Activated CD4-positive, alpha-beta T cell treated with anti-CD3 and anti-CD28 coated beads, Interleukin-2, amount 10 ng/mL, durations not matched to agents 24 days and 14 days (primary cell): ENCODE measurements around the gene FABP7. TPM values are rescaled to one million over a fixed set of nuclear protein-coding genes. Genes with fewer than 3 reads are reported as not detected.
"Not testable (repeated sequence)": the region's sequence is repeated elsewhere in the genome, so short reads cannot be mapped to it uniquely, and the experiment has no call there.

Source experiments
- DNase-seq: peaks from one replicate; pipeline ENCODE4 v3.0.0; 2022
- H3K27ac Mint-ChIP-seq: one replicate; pipeline ENCODE4 v1.8.0; 2022; ENCODE audit warnings: mild to moderate bottlenecking, mixed read lengths
- H3K27me3 Mint-ChIP-seq: one replicate; pipeline ENCODE4 v1.8.0; 2022; ENCODE audit warnings: mixed read lengths
- H3K36me3 Mint-ChIP-seq: one replicate; pipeline ENCODE4 v1.8.0; 2022; ENCODE audit warnings: low read depth, mild to moderate bottlenecking, mixed read lengths
- H3K4me1 Mint-ChIP-seq: one replicate; pipeline ENCODE4 v1.8.0; 2021; ENCODE audit warnings: mixed read lengths
- H3K4me3 Mint-ChIP-seq: one replicate; pipeline ENCODE4 v1.8.0; 2022; ENCODE audit warnings: mild to moderate bottlenecking, moderate library complexity, mixed read lengths
- H3K9me3 Mint-ChIP-seq: one replicate; pipeline ENCODE4 v1.8.0; 2021; ENCODE audit warnings: mixed read lengths
- intact Hi-C: fragments of 100-400 bp; cut with micrococcal nuclease; formaldehyde crosslinking; loops from one replicate; pipeline ENCODE4 v1.15.1; 2023
- total RNA-seq: library from RNA; stranded (reverse); gene quantifications from 2 replicates; pipeline ENCODE4 v1.2.3, GENCODE V29; 2022

FABP7 gene
- total RNA-seq, 1 donor from 2014 or later, result not detected

DNA sequence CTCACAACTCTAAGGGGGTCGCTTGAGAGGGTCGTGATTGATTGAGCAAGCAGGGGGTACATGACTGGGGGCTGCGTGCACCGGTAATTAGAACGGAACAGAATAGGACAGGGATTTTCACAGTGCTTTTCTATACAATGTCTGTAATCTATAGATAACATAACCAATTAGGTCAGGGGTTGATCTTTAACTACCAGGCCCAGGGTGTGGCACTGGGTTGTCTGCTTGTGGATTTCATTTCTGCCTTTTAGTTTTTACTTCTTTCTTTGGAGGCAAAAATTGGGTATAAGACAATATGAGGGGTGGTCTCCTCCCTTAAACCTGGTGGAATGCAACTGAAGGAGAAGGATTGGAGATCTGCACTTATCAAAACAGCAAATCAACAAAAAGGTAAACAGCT is 30.6 kb upstream of the FABP7 start:
- H3K4me1 Mint-ChIP-seq, result peaks cover 23% of the 10 kb centered on the region
- H3K9me3 Mint-ChIP-seq, H3K27me3 Mint-ChIP-seq, DNase-seq, H3K4me3 Mint-ChIP-seq, H3K27ac Mint-ChIP-seq, intact Hi-C loops, H3K36me3 Mint-ChIP-seq: not testable (repeated sequence)

DNA sequence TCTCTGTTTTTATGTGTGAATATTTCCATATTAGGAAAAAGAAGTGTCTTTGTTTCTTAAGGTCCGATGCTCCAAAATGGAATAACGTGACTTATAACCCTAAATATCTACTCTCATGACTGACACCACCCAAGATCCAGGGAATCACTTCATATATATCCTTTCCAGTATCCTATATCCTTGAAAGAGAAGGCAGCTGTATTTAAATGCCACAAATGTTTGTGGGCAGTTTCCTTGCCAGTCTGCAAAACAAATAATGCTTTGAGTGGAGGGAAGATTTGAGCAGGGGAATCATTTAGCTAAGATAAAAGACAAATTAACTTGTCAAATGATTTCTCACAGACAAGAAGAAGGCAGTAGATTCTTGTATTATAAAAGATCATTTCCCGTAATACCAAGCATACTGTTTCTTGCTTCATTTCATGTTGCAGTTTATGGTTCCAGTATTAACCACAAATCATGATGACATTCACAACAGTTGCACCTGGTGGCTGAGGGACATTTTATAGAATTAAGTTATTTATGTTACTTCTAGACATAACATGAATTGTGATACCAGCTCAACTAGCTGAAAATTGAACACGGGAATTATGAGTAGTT is 30.0 kb upstream of the FABP7 start:
- no peak for DNase-seq

DNA sequence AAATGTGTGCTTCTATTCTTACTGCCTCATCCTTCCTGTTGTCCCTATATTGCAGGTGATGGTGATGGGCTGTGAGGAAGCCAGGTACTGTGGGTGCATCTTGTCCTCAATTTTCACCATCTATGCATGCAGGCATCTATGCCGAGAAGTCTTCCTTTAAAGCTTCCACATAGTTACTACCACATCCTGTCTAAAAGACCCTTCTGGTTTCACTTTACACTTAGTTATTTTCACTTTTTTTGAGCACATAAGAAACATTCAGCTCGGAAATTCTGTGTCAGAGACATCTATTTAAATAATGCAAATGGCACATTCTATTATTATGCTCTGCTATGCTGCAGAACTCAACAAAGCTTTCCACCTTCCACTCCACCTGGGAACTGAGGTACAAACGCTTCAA is 28.2 kb upstream of the FABP7 start:
- Mint-ChIP-seq H3K27me3 (no peaks in the 10 kb centered on the region), H3K27ac (peak overlapping the region; percentile 76), H3K36me3 (no peaks in the 10 kb centered on the region), H3K4me3 (peak overlapping the region; percentile 35), H3K9me3 (peaks cover 12% of the 10 kb centered on the region), H3K4me1 (peaks cover 29% of the 10 kb centered on the region)
- intact Hi-C loops, result loop anchor here (2.0 kb wide), 1 partner anchor 37 kb away; the partner anchor contains the start of gene SMPDL3A
- peak; percentile 67 for DNase-seq

More for the DNA sequence above, 30.0 kb upstream of the FABP7 start:
- intact Hi-C loops, result loop anchor here (2.0 kb wide), 1 partner anchor 39 kb away; the partner anchor contains the start of gene SMPDL3A
- Mint-ChIP-seq H3K4me3 (no peak overlapping the region), H3K27ac (no peak overlapping the region), H3K27me3 (no peaks in the 10 kb centered on the region), H3K4me1 (peaks cover 26% of the 10 kb centered on the region), H3K36me3 (no peaks in the 10 kb centered on the region), H3K9me3 (peaks cover 9% of the 10 kb centered on the region)

DNA sequence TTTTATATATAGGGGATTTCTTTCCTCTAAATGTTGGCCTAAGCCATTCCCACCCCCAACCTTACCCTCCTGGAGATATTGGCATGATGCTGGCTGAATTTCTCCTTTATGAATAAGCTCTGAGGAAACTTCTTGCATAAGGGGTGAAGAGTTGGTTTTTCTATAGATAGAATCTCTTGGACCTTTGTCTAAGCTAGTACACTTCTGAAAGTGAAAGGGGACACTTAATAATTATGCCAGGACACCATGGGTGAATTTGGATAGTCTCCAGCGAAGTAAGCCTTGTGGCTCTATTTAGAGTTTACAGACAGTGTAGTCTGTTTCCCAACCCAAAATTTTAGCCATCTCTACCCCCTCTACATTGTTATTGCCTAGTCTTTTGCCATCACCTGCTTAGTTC is 27.1 kb upstream of the FABP7 start:
- Mint-ChIP-seq H3K27ac (no peak overlapping the region), H3K4me3 (no peak overlapping the region), H3K36me3 (no peaks in the 10 kb centered on the region), H3K4me1 (peaks cover 29% of the 10 kb centered on the region), H3K27me3 (no peaks in the 10 kb centered on the region), H3K9me3 (peaks cover 12% of the 10 kb centered on the region)
- intact Hi-C loops, result no loop called here
- no peak for DNase-seq

DNA sequence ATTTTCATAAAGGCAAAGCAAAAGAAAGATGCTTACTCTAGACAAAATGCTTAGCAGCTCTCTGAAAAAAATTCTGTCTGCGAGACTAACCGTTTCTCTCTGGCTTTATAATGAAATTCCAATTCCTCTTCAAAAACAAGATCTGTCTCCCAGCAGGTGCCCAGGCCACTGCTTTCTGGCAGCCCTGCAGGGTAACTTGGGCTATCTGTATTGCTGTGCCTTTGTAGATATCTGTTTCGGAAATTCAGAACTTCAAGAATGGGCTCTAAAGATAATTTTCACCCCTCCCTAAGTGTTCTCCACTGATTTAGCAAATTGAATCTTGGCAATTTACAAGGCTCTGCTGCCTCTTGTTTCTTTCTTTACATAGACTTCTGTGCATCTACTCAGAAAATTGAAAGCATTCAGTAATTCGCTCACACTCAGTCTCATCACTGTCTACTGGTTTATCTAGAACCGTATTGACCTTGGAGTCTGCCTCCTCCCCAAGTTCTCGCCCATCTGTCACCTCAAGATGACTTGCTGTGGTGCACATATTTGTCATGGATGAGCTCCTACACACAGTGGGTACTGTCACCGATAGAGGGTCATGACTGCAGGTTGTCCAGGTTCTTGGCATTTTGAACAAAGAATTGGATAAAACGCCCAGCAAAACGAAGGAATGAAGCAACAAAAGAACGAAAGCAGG is 26.4 kb upstream of the FABP7 start:
- intact Hi-C loops, result no loop called here
- Mint-ChIP-seq H3K9me3 (peaks cover 7% of the 10 kb centered on the region), H3K4me3 (no peak overlapping the region), H3K36me3 (no peaks in the 10 kb centered on the region), H3K4me1 (peaks cover 26% of the 10 kb centered on the region), H3K27me3 (no peaks in the 10 kb centered on the region), H3K27ac (no peak overlapping the region)
- no peak for DNase-seq

DNA sequence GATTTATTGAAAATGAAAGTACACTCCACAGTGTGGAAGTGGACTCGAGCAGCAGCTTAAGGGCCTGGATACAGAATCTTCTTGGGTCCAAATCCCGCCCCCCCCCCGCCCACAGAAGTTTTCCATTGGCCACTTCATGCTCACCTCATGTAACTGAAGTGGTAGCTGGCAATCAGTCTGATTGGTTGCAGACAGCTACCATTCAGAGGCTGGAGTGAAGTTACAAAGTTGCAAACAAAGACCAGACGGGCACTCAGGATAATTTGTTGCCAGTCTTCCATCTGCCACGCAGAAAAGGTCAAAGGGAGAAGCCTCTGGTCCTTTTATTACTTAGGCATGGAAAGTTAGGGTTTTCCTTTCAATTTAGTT is 25.8 kb upstream of the FABP7 start:
- no peak overlapping the region for H3K4me3 Mint-ChIP-seq
- intact Hi-C loops, result no loop called here
- H3K9me3 Mint-ChIP-seq, result peaks cover 6% of the 10 kb centered on the region
- H3K4me1 Mint-ChIP-seq, result peaks cover 26% of the 10 kb centered on the region
- no peaks in the 10 kb centered on the region for H3K36me3 Mint-ChIP-seq
- H3K27me3 Mint-ChIP-seq, result no peaks in the 10 kb centered on the region
- no peak overlapping the region for H3K27ac Mint-ChIP-seq
- DNase-seq, result no peak

DNA sequence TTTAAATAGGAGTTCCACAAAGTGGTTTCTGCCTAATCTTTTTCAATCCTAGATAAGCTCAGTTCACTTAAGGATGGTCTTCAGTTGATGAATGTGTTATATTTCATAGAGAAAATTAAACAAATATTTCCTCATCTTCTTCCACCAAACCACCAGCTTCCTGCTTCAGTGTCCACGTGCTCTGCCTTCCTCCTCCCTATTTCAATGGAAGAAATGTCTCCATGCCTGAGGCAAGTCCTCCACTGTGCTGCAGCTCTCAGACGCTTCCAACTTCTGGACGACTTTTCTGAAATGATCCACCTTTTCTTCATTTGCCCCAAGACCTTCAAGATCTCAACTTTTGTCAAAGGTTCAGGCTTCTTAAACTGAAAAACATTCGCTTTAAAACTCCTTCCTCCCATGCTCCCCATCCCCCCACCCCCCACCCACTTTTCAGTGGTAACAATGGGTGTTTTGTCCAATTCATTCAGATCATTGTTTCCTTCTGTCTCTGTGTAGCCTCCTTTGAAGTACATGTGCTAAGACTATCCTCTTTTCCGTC is 25.3 kb upstream of the FABP7 start:
- Mint-ChIP-seq H3K27ac (no peak overlapping the region), H3K9me3 (peaks cover 6% of the 10 kb centered on the region), H3K4me1 (peaks cover 27% of the 10 kb centered on the region), H3K27me3 (no peaks in the 10 kb centered on the region), H3K4me3 (no peak overlapping the region), H3K36me3 (no peaks in the 10 kb centered on the region)
- no peak for DNase-seq
- intact Hi-C loops, result no loop called here

DNA sequence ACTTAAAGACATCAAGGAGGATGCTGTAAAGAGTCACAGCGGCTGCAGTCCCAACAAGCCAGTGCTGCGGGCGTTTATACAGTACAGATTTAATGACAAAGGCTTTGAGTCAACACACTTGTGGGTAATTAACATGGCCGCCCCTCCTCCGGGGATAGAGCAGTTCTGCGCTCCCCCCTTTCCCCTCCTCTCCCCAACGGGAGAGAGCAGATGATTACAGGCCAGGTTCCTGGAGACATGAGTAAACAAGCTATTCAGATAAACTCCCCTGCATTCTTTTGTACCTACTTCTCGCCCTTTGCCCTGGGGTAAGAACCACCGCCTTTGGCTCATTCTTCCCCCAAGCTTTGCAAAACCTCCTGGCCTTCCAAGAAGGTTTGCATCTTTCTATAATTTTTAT is 23.6 kb upstream of the FABP7 start:
- H3K27ac Mint-ChIP-seq, result no peak overlapping the region
- no peak for DNase-seq
- no peaks in the 10 kb centered on the region for H3K36me3 Mint-ChIP-seq
- intact Hi-C loops, result no loop called here
- peaks cover 6% of the 10 kb centered on the region for H3K9me3 Mint-ChIP-seq
- H3K4me3 Mint-ChIP-seq, result no peak overlapping the region
- peaks cover 26% of the 10 kb centered on the region for H3K4me1 Mint-ChIP-seq
- H3K27me3 Mint-ChIP-seq, result no peaks in the 10 kb centered on the region

DNA sequence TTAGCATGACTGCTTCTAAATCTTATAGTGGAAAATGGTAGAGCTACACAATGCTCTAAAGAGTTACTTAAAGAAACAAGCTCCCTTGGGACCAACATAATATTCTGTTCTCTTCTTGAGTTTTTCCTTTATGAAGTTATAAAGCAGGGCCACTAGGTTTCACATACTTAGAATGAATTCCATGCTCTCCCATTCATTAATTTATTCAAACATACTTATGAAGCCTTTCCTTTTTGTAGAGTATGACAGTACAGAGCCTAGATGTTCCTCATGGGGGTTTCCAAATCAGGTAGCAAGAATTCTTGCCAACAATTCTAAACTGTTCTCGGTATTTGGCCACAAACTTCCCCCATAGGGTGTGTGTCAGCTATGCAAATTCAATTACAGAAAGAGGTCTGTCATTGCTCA is 20.6 kb upstream of the FABP7 start:
- peak overlapping the region; percentile 22 for H3K27ac Mint-ChIP-seq
- H3K4me1 Mint-ChIP-seq, result peaks cover 8% of the 10 kb centered on the region
- H3K36me3 Mint-ChIP-seq, result no peaks in the 10 kb centered on the region
- intact Hi-C loops, result no loop called here
- DNase-seq, result no peak
- no peak overlapping the region for H3K4me3 Mint-ChIP-seq
- H3K27me3 Mint-ChIP-seq, result peaks cover 3% of the 10 kb centered on the region
- H3K9me3 Mint-ChIP-seq, result peaks cover 9% of the 10 kb centered on the region

DNA sequence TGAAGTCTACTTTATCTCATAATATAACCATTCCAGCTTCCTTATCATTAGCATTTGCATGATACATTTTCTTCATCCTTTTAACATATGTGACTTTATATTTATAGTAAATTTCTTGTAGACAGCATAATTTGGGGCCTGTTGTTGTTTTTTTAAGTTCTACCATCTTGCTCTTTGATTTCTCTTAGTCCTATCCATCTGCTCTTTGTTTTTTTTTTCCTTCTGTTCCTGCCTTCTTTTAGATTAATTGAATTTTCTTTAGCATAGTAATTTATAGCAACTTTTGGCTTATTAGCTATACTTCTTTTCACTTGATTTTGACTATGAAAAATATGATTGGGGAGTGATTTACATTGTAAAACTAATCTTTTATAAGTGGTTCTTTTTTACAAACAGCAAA is 19.2 kb upstream of the FABP7 start:
- DNase-seq, result no peak
- Mint-ChIP-seq H3K4me1 (peaks cover 2% of the 10 kb centered on the region), H3K36me3 (no peaks in the 10 kb centered on the region), H3K27me3 (peaks cover 3% of the 10 kb centered on the region), H3K9me3 (peaks cover 3% of the 10 kb centered on the region), H3K27ac (no peak overlapping the region), H3K4me3 (no peak overlapping the region)
- intact Hi-C loops, result no loop called here

DNA sequence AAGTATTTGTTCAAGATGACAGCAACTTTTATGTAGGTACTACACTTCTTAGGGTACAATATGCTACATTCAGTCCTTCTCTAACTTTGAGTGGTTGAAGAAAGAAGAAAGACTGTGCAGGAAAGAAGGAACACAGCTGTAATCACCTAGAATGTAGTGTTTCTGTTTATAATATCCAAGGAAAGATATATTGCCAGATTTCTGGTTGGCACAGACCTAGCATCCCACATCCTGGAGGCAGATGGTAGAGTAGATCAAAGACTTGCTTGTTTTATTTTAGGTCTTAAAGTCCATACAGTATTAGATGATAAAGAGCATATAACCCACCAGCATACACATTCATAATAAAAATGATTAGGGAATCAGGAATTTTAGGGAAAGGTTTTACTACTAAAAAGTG is 13.3 kb upstream of the FABP7 start:
- Mint-ChIP-seq H3K4me3 (no peak overlapping the region), H3K4me1 (no peaks in the 10 kb centered on the region)

DNA sequence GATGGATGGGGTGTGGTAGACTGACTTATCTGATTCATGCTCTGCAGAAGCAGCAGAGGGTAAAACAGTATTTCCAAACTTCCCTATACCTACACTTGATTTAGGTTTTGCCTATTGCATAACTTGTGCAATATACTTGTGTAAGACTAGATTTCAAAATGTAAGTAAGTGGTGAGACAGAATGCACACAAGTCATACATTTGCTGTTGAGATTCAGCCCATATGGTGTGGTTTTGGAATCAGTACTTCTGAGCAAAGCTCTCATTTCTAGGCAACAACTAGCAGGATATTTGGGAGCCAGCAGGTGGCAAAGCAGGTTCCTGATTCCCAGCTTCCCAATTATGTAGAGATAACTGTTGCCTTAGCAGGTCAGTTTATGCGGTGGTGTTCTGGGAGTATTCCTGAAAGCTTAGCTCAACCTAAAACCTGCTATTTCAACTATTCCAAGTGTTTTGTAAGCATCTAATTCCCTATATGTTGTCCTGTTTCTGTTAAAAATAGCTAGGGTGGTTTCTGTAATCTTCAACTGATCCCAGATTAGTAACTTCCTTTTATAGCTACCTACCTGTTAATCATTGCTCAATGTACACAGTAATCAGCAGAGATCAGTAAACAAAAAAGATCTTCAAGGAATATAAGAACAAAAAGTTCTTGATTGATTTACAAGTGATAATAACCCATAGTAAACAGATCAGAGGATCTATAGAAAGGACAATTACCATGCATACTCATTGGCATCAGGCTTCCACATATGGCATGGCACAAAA is 8.5 kb upstream of the FABP7 start:
- intact Hi-C loops, result no loop called here
- no peak for DNase-seq
- H3K27ac Mint-ChIP-seq, result no peak overlapping the region
- peaks cover under 1% of the 10 kb centered on the region for H3K9me3 Mint-ChIP-seq
- H3K36me3 Mint-ChIP-seq, result no peaks in the 10 kb centered on the region
- H3K4me1 Mint-ChIP-seq, result no peaks in the 10 kb centered on the region
- peaks cover 26% of the 10 kb centered on the region for H3K27me3 Mint-ChIP-seq
- H3K4me3 Mint-ChIP-seq, result no peak overlapping the region

More for the DNA sequence above, 13.3 kb upstream of the FABP7 start:
- Mint-ChIP-seq H3K36me3 (no peaks in the 10 kb centered on the region), H3K27ac (no peak overlapping the region), H3K9me3 (peaks cover 3% of the 10 kb centered on the region), H3K27me3 (peaks cover 20% of the 10 kb centered on the region)
- intact Hi-C loops, result no loop called here
- DNase-seq, result no peak

DNA sequence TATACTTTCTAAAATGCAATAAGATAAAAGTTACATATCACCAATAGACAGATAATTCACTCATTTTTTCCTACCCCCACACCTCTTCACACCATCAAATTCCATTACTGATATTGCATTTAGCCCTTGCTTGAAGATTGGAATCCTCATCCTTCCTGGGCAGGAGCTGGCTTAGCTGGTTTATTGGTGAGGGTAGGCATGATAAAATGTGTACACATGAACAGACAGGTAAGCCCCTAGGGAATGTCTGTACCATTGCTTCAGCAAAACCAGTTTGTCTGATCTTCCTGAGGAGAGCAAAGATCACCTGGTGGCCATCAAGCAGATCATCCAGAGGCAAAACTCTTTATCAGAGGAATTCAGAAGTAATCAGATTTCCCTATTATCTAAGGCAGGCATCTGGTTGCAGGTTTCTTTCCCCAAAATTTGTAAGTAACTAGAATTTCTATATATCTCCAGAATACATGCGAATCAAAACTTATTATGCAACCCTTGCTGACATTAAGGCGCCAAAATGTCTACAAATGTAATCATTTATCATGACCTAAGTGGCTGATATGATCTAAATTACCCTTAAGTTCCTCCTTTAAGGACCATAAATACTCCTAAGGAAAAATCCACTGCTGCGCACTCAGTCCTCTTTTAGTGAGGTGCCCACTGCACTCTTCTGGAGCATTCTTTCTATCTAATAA is 6.6 kb upstream of the FABP7 start:
- H3K36me3 Mint-ChIP-seq, result no peaks in the 10 kb centered on the region
- peaks cover 4% of the 10 kb centered on the region for H3K9me3 Mint-ChIP-seq
- H3K4me1 Mint-ChIP-seq, result no peaks in the 10 kb centered on the region
- no peak overlapping the region for H3K4me3 Mint-ChIP-seq
- intact Hi-C loops, result no loop called here
- peaks cover 27% of the 10 kb centered on the region for H3K27me3 Mint-ChIP-seq
- DNase-seq, result no peak
- no peak overlapping the region for H3K27ac Mint-ChIP-seq
